Neural progenitor cell (in vitro differentiated cells): ENCODE results near the gene OR51F2. TPM values are rescaled to one million over a fixed set of nuclear protein-coding genes. Genes with fewer than 3 reads are reported as not detected.

Experiments
- DNase-seq: peaks from one replicate; pipeline ENCODE4 v3.0.0-alpha.2; 2016; ENCODE audit warnings: low spot score
- H2AFZ ChIP-seq: fragments of 200-600 bp; sonication (generic); replicated peaks from 2 replicates; pipeline ENCODE4 v1.6.1; 2016; ENCODE audit warnings: antibody characterized with exemption
- H3F3A ChIP-seq: fragments of 200-600 bp; sonication (generic); 2 replicates; pipeline ENCODE4 v1.6.1; 2016; ENCODE audit warnings: antibody characterized with exemption, low read depth
- H3K27ac ChIP-seq: fragments of 200-600 bp; sonication (generic); 2 replicates; pipeline ENCODE4 v1.5.1; 2016; ENCODE audit warnings: mild to moderate bottlenecking
- H3K27me3 ChIP-seq: fragments of 200-600 bp; sonication (generic); 2 replicates; pipeline ENCODE4 v1.6.1; 2016; ENCODE audit warnings: mild to moderate bottlenecking, moderate library complexity
- H3K36me3 ChIP-seq: fragments of 200-600 bp; sonication (generic); 2 replicates; pipeline ENCODE4 v1.5.1; 2016
- H3K4me1 ChIP-seq: fragments of 200-600 bp; sonication (generic); 2 replicates; pipeline ENCODE4 v1.6.1; 2016; ENCODE audit warnings: mixed run types
- H3K4me2 ChIP-seq: fragments of 200-600 bp; sonication (generic); 2 replicates; pipeline ENCODE4 v1.6.1; 2016
- H3K4me3 ChIP-seq: fragments of 200-600 bp; sonication (generic); 2 replicates; pipeline ENCODE4 v1.5.1; 2016
- H3K79me2 ChIP-seq: fragments of 200-600 bp; sonication (generic); 2 replicates; pipeline ENCODE4 v1.6.1; 2016; ENCODE audit warnings: low read depth
- H3K9ac ChIP-seq: fragments of 200-600 bp; sonication (generic); 2 replicates; pipeline ENCODE4 v1.6.1; 2016
- H3K9me3 ChIP-seq: fragments of 200-600 bp; sonication (generic); 2 replicates; pipeline ENCODE4 v1.5.1; 2016; ENCODE audit warnings: low read depth
- H4K20me1 ChIP-seq: fragments of 200-600 bp; sonication (generic); 2 replicates; pipeline ENCODE4 v1.6.1; 2016; ENCODE audit warnings: low read depth
- H3K27ac Mint-ChIP-seq: 3 replicates; pipeline ENCODE4 v1.8.0; 2021; ENCODE audit warnings: mixed read lengths
- H3K27me3 Mint-ChIP-seq: 2 replicates; pipeline ENCODE4 v1.8.0; 2022; ENCODE audit warnings: low read depth, mild to moderate bottlenecking, inconsistent platforms, moderate library complexity, mixed read lengths; ENCODE audit not compliant: insufficient read depth
- H3K36me3 Mint-ChIP-seq: 3 replicates; pipeline ENCODE4 v1.8.0; 2021; ENCODE audit warnings: mixed read lengths
- H3K4me1 Mint-ChIP-seq: 3 replicates; pipeline ENCODE4 v1.8.0; 2021; ENCODE audit warnings: mixed read lengths
- H3K4me3 Mint-ChIP-seq: 3 replicates; pipeline ENCODE4 v1.8.0; 2021; ENCODE audit warnings: mild to moderate bottlenecking, moderate library complexity, mixed read lengths
- H3K9me3 Mint-ChIP-seq: 3 replicates; pipeline ENCODE4 v1.8.0; 2020; ENCODE audit warnings: mixed read lengths
- CTCF ChIP-seq: fragments of 200-600 bp; sonication (generic); IDR thresholded peaks from 2 replicates; pipeline ENCODE4 v1.5.1; 2017; ENCODE audit warnings: antibody characterized with exemption, mild to moderate bottlenecking
- EZH2 ChIP-seq: fragments of 200-600 bp; sonication (generic); IDR thresholded peaks from 2 replicates; pipeline ENCODE4 v1.6.1; 2017; ENCODE audit warnings: antibody characterized with exemption, mild to moderate bottlenecking, moderate library complexity
- EZH2phosphoT487 ChIP-seq: fragments of 200-600 bp; sonication (generic); IDR thresholded peaks from 2 replicates; pipeline ENCODE4 v1.6.1; 2017; ENCODE audit warnings: antibody characterized with exemption
- total RNA-seq: library from RNA; depleted of rRNA; stranded (reverse); fragments of >200 nt; gene quantifications from 2 replicates; pipeline ENCODE4 v1.2.3, GENCODE V29; 2015; ENCODE audit warnings: low replicate concordance

Gene OR51F2
- total RNA-seq, 1 donor from 2014 or later = not detected

DNA sequence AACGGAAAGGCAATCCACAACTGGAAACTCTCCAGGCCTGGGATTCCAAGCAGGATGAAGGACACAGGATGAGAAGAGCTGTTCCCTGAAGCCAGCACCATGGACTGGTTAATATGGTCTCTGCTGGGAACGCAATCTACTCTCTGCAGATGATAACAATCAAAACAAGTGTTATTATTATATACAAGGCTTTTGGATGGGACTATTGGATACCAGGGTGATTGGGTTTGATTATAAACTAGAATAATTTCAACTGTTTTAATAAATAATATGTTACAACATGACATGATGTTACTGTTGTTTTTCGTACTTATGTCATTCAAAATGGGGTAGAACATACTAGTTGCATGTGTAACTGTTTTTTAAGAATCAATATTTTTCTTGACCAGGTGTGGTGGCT lies 16.8 kb upstream of the OR51F2 start, which contains the start of gene OR52R1:
TSS of gene OR52R1 (minus strand) at position 101 of the 400 bp plus-strand sequence. CDS start at position 101, 0 bp downstream.
- H3K4me2 ChIP-seq = no peak within 1 kb of the TSS
- no peaks in the 10 kb centered on the region for H4K20me1 ChIP-seq
- H3K27ac Mint-ChIP-seq = no peak within 1 kb of the TSS
- no peak within 1 kb of the TSS for H3K4me3 Mint-ChIP-seq
- no peak within 1 kb of the TSS for H3K27ac ChIP-seq
- H2AFZ ChIP-seq = no peak within 1 kb of the TSS
- no peaks in the 10 kb centered on the region for H3K27me3 Mint-ChIP-seq
- H3K9ac ChIP-seq = no peak within 1 kb of the TSS
- no peaks in the 10 kb centered on the region for H3K4me1 ChIP-seq
- DNase-seq = no peak
- TF ChIP-seq EZH2phosphoT487 = no peak
- no peak for TF ChIP-seq EZH2
- no peak for TF ChIP-seq CTCF
- no peaks in the 10 kb centered on the region for H3F3A ChIP-seq
- H3K4me1 Mint-ChIP-seq = peaks cover 3% of the 10 kb centered on the region
- no peaks in the 10 kb centered on the region for H3K79me2 ChIP-seq
- no peaks in the 10 kb centered on the region for H3K27me3 ChIP-seq
- H3K9me3 ChIP-seq = no peaks in the 10 kb centered on the region
- no peaks in the 10 kb centered on the region for H3K36me3 Mint-ChIP-seq
- H3K4me3 ChIP-seq = no peak within 1 kb of the TSS
- H3K36me3 ChIP-seq = no peaks in the 10 kb centered on the region
- H3K9me3 Mint-ChIP-seq = no peaks in the 10 kb centered on the region

GRCh38 chr11:4808476-4808875 lies 12.6 kb upstream of the OR51F2 start:
- H3K4me3 ChIP-seq = no peak overlapping the region
- H3F3A ChIP-seq = no peaks in the 10 kb centered on the region
- H3K4me3 Mint-ChIP-seq = no peak overlapping the region
- no peak for DNase-seq
- H3K4me2 ChIP-seq = no peak overlapping the region
- H2AFZ ChIP-seq = no peak overlapping the region
- H3K9ac ChIP-seq = no peak overlapping the region
- no peaks in the 10 kb centered on the region for H3K9me3 ChIP-seq
- no peaks in the 10 kb centered on the region for H3K4me1 Mint-ChIP-seq
- no peaks in the 10 kb centered on the region for H3K36me3 Mint-ChIP-seq
- H3K79me2 ChIP-seq = no peaks in the 10 kb centered on the region
- no peaks in the 10 kb centered on the region for H3K27me3 Mint-ChIP-seq
- TF ChIP-seq EZH2 = no peak
- no peak for TF ChIP-seq EZH2phosphoT487
- no peak for TF ChIP-seq CTCF
- no peak overlapping the region for H3K27ac ChIP-seq
- no peaks in the 10 kb centered on the region for H3K9me3 Mint-ChIP-seq
- H3K27ac Mint-ChIP-seq = no peak overlapping the region
- no peaks in the 10 kb centered on the region for H3K36me3 ChIP-seq
- H4K20me1 ChIP-seq = no peaks in the 10 kb centered on the region
- no peaks in the 10 kb centered on the region for H3K4me1 ChIP-seq
- no peaks in the 10 kb centered on the region for H3K27me3 ChIP-seq

- Histone ChIP-seq H3K9ac (no peak overlapping the region), H3F3A (no peaks in the 10 kb centered on the region), H3K79me2 (no peaks in the 10 kb centered on the region), H3K4me1 (no peaks in the 10 kb centered on the region), H3K4me2 (no peak overlapping the region), H3K4me3 (no peak overlapping the region), H3K27me3 (no peaks in the 10 kb centered on the region), H3K27ac (no peak overlapping the region), H3K9me3 (no peaks in the 10 kb centered on the region), H2AFZ (no peak overlapping the region), H3K36me3 (no peaks in the 10 kb centered on the region), H4K20me1 (no peaks in the 10 kb centered on the region)
- Mint-ChIP-seq H3K4me1 (no peaks in the 10 kb centered on the region), H3K27me3 (no peaks in the 10 kb centered on the region), H3K36me3 (no peaks in the 10 kb centered on the region), H3K4me3 (no peak overlapping the region), H3K9me3 (no peaks in the 10 kb centered on the region), H3K27ac (no peak overlapping the region)
- TF ChIP-seq EZH2phosphoT487 = no peak
- TF ChIP-seq CTCF = no peak
- no peak for TF ChIP-seq EZH2
- DNase-seq = no peak
Measured at GRCh38 chr11:4809246-4809645, 11.9 kb upstream of the OR51F2 start.
